NCI-H2081 (cell line): ENCODE data around the gene ZNF462.

ENCODE experiments used
- DNase-seq, 2 experiments: peaks; one replicate each; lab custom pipeline; 2025; lab: John Stamatoyannopoulos, UW

ZNF462 gene

DNA sequence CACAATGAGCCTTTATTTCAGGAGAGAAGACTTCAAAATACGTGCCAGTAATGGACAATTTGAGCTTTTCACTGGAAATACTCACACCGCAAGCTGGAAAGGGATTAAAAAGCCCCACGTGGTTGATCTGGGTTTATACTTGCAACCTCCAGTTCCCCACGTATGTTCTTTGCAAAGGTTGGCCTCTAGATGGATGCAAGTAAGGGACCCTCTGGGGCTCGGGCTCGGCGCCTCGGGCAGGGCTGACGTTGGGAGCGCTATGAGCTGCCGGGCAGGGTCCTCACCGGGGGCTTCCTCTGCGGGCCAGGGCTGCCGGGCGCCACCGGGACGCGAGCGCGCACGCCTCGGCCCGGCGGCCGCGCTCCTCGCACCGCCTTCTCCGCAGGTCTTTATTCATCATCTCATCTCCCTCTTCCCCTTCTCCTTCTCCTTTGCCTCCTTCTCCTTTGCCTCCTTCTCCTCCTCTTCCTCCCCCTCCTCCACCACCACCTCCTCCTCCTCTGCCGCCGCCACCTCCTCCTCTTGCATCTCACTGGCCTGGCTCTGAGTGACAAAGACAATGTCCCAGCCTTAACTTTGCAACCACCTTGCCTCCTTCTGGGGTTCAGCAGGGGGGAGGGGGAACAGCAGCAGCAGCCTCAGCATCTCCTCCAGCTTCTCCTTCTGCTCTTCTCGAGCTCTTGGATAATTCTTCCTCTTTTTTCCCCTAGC is 701 bp upstream of the ZNF462 start:
- DNase-seq, result peak; percentile 31 to 57

- DNase-seq, result peak; percentile 14 to 39
These were observed 1.6 kb downstream of the ZNF462 start for GRCh38 chr9:106864373-106865143.

GRCh38 chr9:106866243-106866642 is 3.3 kb downstream of the ZNF462 start:
- no peak for DNase-seq

DNA sequence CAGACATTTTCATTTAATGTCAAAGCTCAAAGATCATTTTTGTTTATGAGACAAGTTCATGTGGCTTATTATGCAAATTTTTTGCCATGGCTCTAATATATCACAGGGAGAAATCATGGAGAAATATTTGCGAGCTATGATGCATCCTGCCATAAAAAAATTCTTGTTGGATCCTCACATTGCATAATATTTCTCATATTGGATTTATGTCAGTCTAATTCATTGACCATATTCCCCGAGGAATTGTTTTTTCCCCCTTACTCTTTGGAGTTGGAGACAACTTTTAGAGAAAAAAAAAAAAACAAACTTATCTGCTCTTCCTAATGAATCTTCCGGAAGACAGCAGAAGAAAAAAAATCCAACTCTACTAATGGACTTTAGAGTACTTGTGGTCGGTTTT is 4.3 kb downstream of the ZNF462 start:
- DNase-seq, result no peak

DNA sequence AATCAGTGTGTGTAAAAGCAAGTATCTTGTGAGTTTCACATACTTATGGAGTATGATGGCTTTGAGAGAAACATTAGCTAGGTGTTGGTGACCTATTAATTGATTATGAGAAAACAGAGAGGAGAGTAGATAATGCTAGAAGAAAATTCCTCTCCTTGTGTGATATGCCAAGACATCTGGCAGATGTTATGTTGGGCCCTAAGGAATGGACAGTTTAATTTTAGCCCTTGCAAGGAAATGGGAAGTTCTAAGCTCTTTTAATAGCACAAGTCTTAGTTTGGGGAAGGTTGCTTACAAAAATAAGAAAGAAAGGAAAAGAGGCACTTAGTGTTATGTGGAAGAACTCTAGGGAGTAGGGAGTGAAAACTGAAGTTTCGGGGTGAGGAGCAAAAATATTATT is 5.1 kb downstream of the ZNF462 start:
- DNase-seq, result no peak

GRCh38 chr9:106868565-106868964 is 5.6 kb downstream of the ZNF462 start:
- no peak for DNase-seq

- DNase-seq, result no peak
These were observed 6.1 kb downstream of the ZNF462 start for GRCh38 chr9:106869028-106869427.

DNA sequence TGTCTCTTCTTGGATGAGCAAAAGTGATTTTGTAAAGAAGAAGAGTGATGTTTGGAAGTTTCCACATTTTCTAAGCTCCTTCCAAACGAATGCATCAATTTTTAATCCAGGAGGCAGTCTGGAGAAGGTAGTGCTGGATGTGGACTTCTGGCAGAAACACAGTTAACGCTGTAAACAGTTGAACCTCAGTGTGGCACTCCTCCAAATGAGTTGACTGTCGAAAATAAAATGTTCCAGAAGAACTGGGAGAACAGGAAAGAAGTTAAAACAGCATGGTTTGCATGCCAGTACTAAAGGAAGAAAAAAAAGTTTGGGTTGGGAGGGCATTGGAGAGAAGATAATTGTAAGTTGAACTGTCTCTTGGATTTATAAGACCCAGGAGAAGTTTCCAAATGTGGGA is 6.5 kb downstream of the ZNF462 start:
- DNase-seq, result no peak

DNA sequence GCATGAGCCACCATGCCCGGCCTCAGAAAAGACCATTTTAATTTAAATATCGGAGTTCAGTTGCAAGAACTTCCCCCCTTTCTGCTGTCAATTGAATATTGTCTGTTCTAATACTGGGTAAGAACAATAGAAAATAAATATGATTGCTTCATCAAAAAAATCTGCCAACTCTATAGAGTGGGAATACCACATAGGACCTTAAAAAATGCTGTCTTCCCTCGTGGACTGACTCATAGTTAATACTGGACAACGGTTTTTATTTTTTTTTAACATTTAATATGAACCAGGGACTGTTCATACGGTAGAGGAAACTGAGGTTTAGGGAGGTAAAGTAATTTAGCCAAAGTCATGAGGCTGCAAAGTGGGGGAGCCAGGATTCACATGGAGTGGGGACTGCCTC is 9.7 kb downstream of the ZNF462 start:
- no peak for DNase-seq

DNA sequence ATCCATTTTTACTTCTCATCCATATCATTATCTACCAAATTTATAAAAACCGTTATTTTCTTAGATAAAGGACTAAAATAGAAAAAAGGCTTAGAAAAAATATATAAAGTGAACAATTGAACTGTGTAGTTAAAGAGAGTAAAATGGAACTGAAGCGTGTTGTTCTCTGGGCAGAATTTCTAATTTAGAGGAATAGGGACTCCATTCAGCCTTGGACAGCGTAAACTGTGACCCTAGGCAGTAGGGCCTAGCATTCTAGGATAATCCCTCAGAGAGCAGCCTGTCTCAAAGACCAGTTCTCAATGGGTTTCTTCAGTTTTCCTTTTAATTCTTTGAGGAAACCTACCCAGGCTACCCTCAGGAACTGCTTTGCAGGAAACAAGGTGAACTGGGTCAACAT is 11.1 kb downstream of the ZNF462 start:
- no peak for DNase-seq

DNA sequence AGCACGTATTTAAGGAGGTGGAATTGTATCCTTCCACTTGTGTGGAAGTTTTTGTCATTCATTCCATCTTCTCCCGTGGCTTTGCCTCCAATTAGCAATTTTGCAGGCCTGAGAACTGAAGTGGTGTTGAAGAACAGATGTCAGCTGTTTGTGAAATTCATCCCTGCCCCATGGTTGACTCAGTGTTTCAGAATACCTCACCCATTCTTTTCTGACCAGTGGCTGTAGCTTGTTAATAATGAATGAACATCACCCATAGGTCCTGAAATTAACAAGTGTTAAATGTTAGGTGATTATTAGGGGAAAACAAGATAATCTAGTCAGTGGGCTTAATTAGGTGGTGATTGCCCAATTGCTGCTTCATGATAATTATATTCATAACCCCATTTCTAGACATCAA is 11.7 kb downstream of the ZNF462 start:
- no peak for DNase-seq

DNA sequence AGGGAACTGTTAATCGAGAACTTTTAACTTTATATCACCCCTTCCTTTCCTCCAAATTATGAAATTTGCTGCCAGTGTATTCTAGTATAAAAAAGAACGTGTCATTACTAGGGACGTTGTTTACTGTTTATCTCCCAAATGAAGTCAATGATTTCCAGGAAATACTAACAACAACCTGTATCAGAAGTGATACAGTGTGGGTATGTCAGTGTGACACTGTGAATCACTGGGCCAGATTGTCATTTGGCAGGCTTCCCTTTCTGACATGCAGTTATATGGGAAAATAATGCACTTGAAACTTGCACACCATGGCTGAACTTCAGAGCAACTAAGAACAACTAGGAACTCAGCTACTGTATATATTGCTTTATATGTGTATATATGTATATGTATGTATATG is 12.6 kb downstream of the ZNF462 start:
- DNase-seq, result no peak

DNA sequence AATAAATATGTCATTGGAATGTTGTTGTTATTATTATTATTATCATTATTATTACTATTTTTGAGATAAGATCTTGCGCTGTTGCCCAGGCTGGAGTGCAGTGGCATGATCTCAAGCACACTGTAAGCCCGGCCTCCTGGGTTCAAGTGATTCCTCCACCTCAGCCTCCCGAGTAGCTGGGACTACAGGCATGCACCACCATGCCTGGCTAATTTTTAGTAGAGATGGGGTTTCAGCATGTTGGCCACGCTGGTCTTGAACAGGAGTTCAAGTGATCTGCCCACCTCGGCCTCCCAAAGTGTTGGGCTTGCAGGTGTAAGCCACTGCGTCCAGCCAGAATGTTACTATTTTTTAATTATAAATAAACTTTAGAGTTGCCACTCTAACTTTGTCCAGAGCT is 14.4 kb downstream of the ZNF462 start:
- DNase-seq, result no peak

- peak in 1 of 2 experiments; percentile 12 for DNase-seq
These were observed 15.3 kb downstream of the ZNF462 start for GRCh38 chr9:106878081-106878837.

- peak; percentile 83 to 95 for DNase-seq
These were observed 16.0 kb downstream of the ZNF462 start for GRCh38 chr9:106878934-106879333.

GRCh38 chr9:106879439-106879882 is 16.5 kb downstream of the ZNF462 start:
- peak; percentile 2 to 53 for DNase-seq

GRCh38 chr9:106880081-106880480 is 17.1 kb downstream of the ZNF462 start:
- DNase-seq, result no peak

DNA sequence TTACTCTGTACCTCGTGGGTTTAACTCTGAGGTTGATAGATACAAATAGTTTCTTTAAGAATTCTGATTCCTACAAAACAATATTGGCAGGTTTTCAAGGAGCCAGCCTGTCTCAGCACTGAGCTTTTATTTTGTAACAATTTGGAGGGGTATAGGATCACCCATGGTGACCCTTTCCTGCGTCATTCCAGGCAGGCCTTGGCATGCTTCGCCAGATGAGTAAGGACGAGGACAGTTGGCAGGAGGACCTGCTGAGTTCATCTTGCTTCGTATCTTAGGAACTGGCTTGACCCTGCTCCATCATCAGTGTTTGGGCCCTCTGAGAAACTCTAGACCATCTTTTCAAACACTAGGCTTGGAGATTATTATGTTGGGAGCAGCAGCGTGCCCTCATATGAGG is 17.9 kb downstream of the ZNF462 start:
- no peak for DNase-seq

GRCh38 chr9:106883030-106883429 is 20.1 kb downstream of the ZNF462 start:
- peak in 1 of 2 experiments; percentile 10 for DNase-seq

- DNase-seq, result no peak
These were observed 20.7 kb downstream of the ZNF462 start for GRCh38 chr9:106883626-106884190.

- no peak for DNase-seq
These were observed 22.5 kb downstream of the ZNF462 start for GRCh38 chr9:106885451-106885850.
